ENCODE results near the gene MAD1L1. TPM values are rescaled to one million over a fixed set of nuclear protein-coding genes. Genes with fewer than 3 reads are reported as not detected.

Gene MAD1L1
- total RNA-seq, 6 experiments from 2014 or later = 15.1 to 37.4 (median 20.5) TPM

- intact Hi-C loops (cut with DNase I) = no loop called here
- Histone ChIP-seq H3K27ac (no peak overlapping the region), H3K9me3 (no peaks in the 10 kb centered on the region), H3K4me1 (no peaks in the 10 kb centered on the region), H3K36me3 (no peaks in the 10 kb centered on the region), H3K27me3 (no peaks in the 10 kb centered on the region), H3K4me3 (no peak overlapping the region)
- TF ChIP-seq POLR2A (IDR thresholded peaks at IDR 0.05) = no peak
- no peak for TF ChIP-seq CTCF (IDR thresholded peaks at IDR 0.05)
- no CpG with 5 or more reads among the region's 39 CpGs for WGBS (ENCODE audit: insufficient coverage, low coverage, low lambda C conversion rate, missing lambda C conversion rate)
- DNase-seq (no peak), ATAC-seq (no peak)
Measured at GRCh38 chr7:2103071-2103898, 129.5 kb downstream of the MAD1L1 start.

- WGBS (ENCODE audit: insufficient coverage, low coverage, low lambda C conversion rate, missing lambda C conversion rate) = 86% methylated on average over 6 of the region's 7 CpGs
- Histone ChIP-seq H3K27ac (no peak overlapping the region), H3K4me1 (no peaks in the 10 kb centered on the region), H3K4me3 (no peak overlapping the region), H3K36me3 (no peaks in the 10 kb centered on the region), H3K27me3 (no peaks in the 10 kb centered on the region), H3K9me3 (no peaks in the 10 kb centered on the region)
- no peak for DNase-seq
- no peak for ATAC-seq
- intact Hi-C loops (cut with DNase I) = no loop called here
- no peak for TF ChIP-seq POLR2A (IDR thresholded peaks at IDR 0.05)
- no peak for TF ChIP-seq CTCF (IDR thresholded peaks at IDR 0.05)
Measured at GRCh38 chr7:2102375-2102723, 130.4 kb downstream of the MAD1L1 start.

- ATAC-seq (no peak), DNase-seq (no peak)
- Histone ChIP-seq H3K27ac (no peak overlapping the region), H3K4me3 (no peak overlapping the region), H3K4me1 (no peaks in the 10 kb centered on the region), H3K27me3 (no peaks in the 10 kb centered on the region), H3K9me3 (no peaks in the 10 kb centered on the region), H3K36me3 (no peaks in the 10 kb centered on the region)
- intact Hi-C loops (cut with DNase I) = no loop called here
- TF ChIP-seq POLR2A (IDR thresholded peaks at IDR 0.05) (no peak), CTCF (IDR thresholded peaks at IDR 0.05) (no peak)
- 71% methylated on average over 13 of the region's 19 CpGs for WGBS (ENCODE audit: insufficient coverage, low coverage, low lambda C conversion rate, missing lambda C conversion rate)
Measured at GRCh38 chr7:2101630-2102374, 130.9 kb downstream of the MAD1L1 start.

- H3K27ac ChIP-seq = no peak overlapping the region
- DNase-seq = no peak
- TF ChIP-seq CTCF (IDR thresholded peaks at IDR 0.05) (peak in 1 of 4 donors; percentile 4), POLR2A (IDR thresholded peaks at IDR 0.05) (no peak)
- no peaks in the 10 kb centered on the region for H3K27me3 ChIP-seq
- no peaks in the 10 kb centered on the region for H3K9me3 ChIP-seq
- intact Hi-C loops (cut with DNase I) = no loop called here
- no peaks in the 10 kb centered on the region for H3K4me1 ChIP-seq
- WGBS (ENCODE audit: insufficient coverage, low coverage, low lambda C conversion rate, missing lambda C conversion rate) = 81% methylated on average over 18 of the region's 31 CpGs
- no peak overlapping the region for H3K4me3 ChIP-seq
- H3K36me3 ChIP-seq = no peaks in the 10 kb centered on the region
- no peak for ATAC-seq
Measured at GRCh38 chr7:2100278-2101208, 132.2 kb downstream of the MAD1L1 start.
